Hypothalamus (tissue), 51 donors: Measurements from ENCODE around the gene TM7SF3.

ENCODE experiments used
- DNase-seq, 51 donors: peaks; one replicate each; lab custom pipeline; 2025; lab: John Stamatoyannopoulos, UW

Gene TM7SF3

DNA sequence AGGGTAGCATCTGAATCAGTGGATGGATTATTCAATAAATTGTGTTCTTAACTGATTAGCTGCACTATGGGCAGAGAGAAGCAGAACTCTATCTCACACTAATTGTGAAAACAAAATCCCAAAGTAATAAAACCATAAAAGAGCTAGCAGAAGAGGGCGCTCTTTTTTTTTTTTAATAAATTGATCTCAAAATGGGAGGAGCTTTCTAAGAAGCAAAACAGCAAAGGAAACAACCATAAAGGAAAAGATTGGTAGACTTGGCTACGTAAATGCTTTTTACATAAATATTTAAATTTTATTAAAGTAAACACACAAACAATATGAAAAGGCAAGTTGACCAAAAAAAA is 1.5 kb upstream of the TM7SF3 start:
- DNase-seq = no peak

DNA sequence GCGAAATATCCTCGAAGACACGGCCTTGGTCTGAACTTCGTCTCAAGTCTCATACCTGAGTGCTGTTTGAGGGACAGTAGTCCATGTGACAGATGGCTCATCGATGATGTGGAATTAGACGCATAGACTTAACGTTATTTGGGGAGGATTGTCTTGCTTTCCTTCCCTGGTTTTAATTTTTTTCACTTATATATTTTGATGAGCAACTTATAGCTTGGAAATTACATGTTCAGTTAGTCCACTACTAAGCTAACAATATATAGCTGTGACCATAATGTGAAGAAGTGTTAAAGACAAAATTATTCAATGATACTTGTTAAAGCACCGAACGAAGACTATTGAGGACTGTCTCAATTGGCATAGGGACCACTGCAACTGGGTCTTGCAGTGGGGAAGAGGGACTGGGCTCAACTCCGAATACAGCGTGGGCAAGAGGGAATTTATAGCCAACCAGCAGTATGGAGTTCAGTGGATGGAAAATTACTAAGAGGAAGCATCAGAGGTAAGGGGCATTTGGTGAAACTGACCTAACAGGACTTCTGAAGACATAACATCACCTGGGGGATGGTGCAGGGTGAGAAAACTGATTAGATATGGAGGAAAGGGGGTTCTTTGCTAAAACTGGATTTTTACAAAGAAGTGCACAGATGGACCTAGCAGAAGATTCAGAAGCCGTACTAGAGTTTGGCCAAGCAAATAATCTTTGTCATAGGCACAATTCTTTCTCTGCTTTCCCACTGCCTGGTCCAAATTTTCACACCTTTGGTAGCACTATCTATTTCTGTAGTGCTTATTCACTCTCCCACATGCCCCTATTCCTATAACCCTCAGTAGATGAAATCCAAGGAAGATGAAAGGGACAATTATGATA is 910 bp upstream of the TM7SF3 start:
- DNase-seq = no peak

DNA sequence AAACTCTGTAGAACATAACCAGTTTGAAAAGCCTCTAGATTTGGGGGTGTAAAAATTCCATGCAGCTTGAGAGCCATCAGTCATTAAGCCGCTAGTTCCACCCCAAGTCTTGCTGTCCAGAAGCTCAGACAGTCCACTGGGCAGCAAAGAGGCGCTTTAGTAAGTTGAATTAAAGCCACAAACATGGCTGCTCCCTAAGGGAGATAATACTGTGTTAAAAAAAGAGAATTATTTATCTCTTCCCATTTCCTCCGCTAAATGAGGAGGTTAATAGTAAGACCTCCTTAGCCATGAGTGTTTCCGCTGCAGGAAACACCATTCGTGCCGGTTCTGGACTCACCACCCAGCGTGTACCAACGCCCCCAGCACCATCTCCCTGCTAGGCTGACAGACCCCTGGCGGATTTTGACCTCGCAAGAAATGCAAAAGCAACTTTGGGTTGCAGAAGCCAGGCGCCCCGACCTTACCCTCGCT is 536 bp downstream of the TM7SF3 start:
- peak in 6 of 51 donors; percentile 18 to 61 (median 44) for DNase-seq

DNA sequence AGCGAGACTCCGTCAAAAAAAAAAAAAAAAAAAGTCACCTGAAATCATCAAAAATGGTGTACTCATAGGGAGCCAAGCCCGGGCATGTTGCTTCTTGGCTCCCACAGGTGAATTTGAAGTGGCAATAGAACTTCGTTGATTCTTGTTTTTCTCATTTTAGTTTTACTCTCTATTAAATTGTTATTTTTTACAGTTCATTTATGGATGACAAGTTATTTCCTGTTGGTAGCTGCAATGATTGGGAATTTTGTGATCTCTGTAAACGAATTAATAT is 1.3 kb downstream of the TM7SF3 start:
- DNase-seq = no peak

DNA sequence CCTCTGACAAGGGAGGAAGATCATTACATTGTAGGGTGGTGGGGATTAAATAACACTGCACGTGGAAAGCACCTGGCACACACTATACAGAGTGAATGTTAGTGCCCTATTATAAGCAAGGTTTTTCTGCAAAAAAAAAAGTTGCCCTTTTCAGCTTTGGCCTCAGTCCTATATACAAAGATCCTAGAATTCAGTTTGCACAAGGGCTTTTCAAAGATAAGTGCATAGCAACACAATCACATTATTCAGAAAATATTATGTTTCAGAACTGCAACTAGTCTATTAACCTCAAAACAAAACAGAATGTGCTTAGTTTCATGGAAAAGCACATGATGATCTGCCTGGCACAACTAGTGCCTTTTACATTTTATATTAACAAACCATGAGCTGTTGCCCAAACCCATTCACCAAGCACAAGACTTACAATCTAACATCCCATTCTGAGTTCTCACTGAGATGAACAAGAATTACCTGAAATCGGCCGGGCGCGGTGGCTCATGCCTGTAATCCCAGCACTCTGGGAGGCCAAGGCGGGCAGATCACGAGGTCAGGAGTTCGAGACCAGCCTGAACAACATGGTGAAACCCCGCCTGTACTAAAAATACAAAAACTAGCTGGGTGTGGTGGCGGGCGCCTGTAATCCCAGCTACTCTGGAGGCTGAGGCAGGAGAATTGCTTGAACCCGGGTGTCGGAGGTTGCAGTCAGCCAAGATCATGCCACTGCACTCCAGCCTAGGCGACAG is 1.8 kb downstream of the TM7SF3 start:
- peak in 1 of 51 donors; percentile 47 for DNase-seq

DNA sequence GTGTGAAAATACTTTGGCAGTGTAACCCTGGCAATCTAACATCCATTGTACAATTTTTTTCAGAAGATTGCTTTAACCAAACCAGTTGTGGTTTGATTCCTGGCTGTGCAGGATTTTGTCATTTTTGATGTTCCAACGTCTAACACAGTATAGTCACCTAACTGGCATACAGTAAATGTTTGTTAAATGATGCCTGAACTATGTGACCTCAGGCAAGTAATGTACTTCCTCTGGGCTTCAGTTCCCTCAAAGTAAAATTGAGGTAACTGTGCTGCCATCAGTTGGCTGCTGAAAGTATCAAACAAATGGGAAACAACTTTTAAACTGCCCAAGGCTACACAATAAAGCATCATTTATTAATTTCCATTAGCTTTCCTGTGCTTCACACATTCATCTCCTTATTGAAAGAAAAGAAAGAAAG is 4.3 kb downstream of the TM7SF3 start:
- DNase-seq = no peak

DNA sequence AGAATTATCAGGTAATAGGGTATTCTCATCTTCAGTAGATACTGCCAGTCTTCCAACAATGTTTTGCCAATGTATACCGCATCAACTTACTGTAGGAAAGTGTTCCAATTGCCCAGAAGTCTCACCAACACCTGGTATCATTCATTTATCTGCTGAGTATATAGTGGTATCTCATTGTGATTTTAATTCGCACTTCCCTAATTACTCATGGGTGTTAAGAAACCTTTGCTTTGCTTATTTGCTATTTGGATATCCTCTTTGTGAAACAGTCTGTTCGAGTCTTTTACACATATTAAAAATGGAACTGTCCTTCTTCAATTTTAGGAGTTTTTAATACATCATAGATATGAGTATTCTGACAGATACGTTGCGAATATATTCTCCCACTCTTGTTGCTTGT is 6.1 kb downstream of the TM7SF3 start:
- DNase-seq = no peak

DNA sequence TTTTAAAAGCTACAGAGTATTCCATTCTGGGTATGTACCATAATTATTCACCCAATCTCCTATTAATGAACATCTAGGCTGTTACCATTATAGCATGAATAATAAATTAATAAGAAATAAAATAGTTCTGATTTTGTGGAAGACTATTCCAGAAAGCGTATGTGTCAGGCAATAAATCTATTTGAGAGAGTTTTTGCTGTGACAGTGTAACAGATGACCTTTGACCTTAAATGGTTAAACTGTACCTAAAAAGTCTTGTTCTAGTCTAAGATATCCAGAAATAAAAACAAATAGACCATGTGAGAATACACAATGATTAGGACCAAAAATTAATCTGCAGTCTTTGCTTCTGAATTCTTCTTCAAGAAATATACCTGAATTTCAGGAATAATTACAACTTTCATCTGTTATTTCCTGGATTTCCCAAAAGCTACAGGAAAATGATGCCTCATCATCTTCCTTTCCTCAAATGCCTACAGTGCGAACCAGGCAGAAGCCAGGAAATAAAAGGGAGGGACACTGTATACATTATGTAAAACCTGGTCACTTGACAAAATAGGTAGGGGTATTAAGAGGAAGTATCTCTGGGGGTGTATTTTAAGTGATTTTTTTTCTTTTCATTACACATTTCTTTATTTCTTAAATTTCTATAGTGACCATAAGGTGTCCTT is 7.3 kb downstream of the TM7SF3 start:
- DNase-seq = no peak

DNA sequence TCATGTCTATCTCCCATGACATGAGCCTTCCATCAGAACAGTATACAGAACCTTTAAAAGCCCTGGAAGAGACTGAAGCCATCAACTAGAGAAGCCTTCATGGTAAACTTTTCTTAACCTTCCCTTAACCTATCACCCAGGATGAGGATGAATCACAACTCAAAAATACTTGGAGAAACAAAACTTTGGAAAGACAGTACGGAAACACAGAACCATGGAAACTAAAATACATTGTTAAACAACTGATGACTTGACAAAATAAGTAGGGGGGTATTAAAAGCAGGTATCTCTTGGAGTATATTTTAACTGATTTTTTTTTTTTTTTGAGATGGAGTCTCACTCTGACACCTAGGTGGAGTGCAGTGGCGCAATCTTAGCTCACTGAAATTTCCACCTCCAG is 8.7 kb downstream of the TM7SF3 start:
- DNase-seq = no peak

DNA sequence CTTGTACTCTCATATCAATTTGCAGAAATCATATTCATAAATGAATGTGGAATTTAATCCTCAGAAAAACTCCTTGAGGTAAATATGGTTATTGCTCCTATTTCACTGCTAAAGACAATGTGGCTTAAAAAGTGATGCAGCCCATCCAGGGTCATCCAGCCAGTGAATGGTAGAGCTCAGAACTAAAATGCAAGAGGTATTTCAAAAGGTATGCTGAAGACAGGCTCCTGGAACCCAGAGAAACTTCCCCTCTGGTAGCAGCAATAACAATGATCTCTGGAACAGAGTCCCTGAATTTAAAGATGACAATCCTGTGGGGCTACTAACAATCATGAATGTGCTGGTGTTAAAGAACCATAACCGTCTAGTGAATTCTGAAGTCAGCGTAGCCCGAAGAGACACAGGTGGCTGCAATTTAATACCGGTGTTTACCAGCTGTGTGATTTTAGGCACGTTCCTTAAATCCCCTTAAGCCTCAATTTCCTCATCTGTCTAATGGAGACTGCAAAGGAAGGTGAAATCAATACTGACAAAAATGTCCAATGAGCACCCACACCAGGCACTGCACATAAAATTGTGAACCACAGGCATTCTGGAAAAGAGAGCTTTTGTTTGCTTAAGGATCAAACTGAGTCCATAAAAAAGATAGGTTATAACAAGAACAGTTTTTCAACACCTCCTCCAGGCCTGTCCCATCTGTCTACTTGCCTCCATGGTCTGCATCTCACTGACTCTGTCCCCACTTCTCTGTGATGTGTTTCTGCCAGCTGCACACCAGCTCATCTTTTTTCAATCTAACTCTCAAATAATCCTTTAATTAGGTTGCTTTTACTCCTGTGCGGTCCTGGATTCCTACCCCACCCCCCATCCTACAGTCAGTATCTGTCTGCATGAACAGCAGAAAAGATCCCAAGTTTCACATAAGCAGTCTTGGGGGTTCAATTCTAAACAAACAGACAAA is 10.5 kb downstream of the TM7SF3 start:
- no peak for DNase-seq

DNA sequence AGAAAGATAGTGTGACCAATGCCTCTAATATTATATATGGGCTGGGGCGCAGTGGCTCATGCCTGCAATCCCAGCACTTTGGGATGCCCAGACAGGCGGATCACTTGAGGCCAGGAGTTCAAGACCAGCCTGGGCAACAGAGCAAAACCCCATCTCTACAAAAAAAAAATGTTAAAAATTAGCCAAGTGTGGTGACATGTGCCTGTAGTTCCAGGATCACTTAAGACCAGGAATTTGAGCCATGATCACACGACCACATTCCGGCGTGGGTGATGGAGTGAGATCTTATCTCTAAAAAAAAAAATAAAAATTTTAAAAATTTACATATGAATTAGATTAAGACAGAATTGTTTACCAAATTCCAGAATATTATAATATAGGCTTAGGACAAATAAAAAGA is 12.0 kb downstream of the TM7SF3 start:
- DNase-seq = no peak

DNA sequence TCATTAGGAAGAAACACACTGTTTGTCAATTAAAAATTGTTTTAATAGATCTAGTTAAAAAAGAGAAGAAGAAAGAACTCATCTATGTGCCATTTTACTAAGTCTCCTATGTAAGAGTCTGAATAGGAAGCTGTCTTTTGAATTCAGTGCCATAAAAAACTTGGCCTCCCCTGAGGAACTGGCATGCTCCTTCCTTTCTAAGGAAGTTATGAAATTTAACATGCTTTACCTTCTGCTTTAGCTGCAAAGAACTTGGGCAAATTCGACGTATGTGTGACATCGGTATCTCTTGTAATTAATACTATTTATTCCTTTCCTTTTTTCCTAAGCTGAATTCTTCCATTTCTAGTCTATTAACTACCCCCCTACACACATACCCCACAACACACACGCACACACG is 12.5 kb downstream of the TM7SF3 start:
- DNase-seq = no peak

DNA sequence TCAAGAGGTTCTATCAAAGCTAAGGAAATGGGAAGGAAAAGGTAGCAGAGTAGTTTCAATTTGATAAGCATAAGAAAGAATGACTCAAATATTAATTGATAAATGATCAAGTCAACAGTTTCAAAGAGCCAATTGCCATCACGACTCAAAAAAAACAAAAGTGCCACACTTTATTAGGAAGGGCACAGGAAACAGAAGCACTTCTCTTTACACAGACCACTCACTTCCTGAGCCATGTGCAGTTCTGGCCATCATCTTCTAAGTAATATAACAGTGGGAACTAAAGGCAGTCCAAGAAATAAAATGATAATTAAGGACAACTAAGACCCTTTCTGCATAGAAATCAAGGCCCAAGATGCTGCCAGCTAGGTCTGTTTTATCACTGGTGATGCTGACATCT is 13.2 kb downstream of the TM7SF3 start:
- DNase-seq = no peak

DNA sequence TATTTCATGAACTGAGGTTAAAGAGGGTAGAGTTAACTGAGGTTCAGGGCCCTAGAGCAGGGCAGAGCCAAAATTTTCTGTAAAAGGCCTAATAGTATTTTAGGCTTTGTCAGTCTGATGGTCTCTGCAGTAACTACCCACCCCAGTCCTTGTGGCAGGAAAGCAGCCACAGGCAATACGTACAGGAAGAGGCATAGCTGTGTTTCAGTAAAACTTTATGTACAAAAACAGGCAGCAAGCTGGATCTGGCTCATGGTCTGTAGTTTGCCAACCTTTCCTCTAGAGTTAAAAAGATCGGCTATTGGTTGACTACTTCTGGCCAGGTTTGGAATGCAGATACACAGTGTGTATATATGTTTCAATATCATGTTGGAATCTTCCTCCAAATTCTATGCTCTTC is 17.2 kb downstream of the TM7SF3 start:
- DNase-seq = no peak

DNA sequence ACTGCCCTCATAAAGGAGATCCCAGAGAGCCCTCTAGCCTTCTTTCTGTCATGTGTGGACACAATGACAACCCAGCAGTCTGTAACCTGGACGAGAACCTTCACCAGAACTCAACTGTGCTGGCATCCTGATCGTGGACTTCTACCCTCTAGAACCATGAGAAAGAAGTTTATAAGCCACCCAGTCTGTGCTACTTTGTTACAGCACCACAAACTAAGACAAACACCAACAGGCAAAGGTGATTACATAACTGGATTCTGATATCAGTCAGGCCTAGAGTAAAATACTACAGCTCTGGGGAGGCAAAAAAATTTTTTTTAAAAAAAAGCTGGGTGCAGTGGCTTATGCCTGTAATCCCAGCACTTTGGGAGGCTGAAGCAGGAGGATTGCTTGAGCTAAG is 18.5 kb downstream of the TM7SF3 start:
- no peak for DNase-seq

DNA sequence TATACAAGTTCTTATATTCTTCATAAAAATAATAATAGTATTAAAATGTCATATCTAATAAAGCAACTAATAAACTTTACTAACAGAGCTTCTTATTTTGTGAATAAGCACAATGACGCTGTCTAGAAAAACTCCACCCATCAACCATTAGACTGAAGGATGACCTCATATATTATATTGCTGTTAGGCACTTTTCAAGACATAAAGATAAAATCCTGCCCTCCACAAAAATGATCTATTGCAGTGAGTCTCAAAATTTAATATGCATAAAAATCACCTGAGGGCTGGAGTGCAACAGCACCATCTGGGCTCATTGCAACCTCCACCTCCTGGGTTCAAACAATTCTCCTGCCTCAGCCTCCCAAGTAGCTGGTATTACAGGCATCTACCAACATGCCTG is 20.1 kb downstream of the TM7SF3 start:
- DNase-seq = no peak

DNA sequence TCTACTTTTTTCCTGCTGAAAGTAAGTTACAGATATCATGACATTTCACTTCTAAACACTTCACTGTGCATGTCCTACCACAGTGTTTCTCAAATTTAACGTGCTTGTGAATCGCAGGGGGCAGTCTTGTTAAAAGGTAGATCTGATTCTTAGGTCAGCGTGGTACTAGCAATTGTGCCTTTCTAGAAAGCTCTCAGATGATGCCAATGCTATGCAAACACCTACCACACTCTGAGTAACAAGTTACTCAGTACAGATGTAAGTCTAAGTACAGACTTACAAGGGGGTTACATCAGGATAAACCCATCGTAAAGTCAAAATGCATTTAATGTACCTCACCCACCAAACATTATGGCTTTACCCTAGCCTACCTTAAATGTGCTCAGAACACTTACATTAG is 22.4 kb downstream of the TM7SF3 start:
- DNase-seq = no peak

DNA sequence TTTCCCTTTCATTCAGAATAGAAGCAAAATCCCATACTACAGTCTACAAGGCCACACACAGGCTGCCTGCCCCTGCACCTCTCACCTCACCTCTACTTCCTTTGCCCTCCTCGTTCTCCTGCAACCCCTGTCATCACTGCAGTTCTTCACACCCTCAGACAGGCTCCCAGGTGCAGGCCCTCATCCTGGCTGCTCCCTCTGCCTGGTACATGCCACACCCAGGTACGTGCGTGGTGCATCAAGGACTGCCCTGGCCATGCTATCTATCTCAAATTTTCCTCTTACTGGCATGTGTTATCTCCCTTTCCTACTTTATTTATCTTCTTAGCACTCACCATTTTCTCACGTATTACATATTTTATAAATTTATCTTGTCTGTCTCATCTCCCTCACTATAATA is 24.3 kb downstream of the TM7SF3 start:
- DNase-seq = no peak

DNA sequence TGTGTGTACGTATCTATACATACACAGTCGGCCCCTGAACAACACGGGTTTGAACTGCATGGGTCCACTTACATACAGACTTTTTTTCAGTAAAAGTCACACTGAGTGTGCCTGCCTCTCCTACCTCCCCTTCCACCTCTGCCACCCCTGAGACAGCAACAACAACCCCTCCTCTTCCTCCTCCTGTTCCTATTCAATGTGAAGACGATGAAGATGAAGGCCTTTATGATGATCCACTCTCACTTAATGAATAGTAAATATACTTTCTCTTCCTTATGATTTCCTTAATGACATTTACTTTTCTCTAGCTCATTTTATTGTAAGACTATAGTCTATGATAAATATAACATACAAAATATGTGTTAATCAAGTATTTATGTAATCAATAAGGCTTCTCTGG is 25.5 kb downstream of the TM7SF3 start:
- no peak for DNase-seq

DNA sequence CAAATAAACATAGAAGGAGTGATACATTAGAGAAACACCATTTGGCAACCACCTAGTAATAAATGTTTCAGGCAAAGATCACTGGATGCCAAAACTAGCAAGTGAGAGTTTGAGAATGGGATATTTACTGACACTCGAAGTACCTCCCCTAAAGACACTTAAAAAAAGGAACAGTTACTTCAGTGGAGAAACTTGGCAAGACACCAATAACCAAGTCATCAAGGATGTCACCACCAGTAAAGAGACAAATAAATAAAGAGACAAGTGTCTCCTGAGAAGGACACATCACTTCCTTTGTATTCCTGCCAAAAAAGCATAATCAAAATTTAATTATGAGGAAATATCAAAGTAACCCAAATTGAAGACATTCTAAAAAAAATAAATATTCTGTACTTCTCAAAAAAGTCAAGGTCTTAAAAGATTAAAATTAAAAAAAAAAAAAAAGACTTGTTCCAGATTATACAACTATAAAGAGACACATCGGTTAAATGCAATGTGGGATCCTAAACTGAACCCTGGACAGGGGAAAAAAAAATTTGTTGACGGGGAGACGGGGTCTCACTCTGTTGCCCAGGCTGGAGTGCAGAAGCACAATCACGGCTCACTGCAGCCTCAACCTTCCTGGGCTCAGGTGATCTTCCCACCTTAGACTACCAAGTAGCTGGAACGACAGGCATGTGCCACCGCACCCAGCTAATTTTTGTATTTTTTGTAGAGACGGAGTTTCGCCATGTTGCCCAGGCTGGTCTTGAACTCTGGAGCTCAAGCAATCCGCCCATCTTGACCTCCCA is 26.4 kb downstream of the TM7SF3 start:
- no peak for DNase-seq
